M059J (cell line): Measurements from ENCODE around the gene CCKAR. TPM values are rescaled to one million over a fixed set of nuclear protein-coding genes. Genes with fewer than 3 reads are reported as not detected.

Source experiments
- DNase-seq: peaks from one replicate; pipeline ENCODE4 v3.0.0-alpha.2; 2012; ENCODE audit warnings: low read depth
- total RNA-seq: library from RNA; depleted of rRNA; stranded (reverse); fragments of >200 nt; shearing (Covaris generic); gene quantifications from 2 replicates; pipeline ENCODE4 v1.2.3, GENCODE V29; 2014

Gene CCKAR
- total RNA-seq, 1 experiment from 2014 or later = 35.7 TPM

- DNase-seq = no peak
Observed at GRCh38 chr4:26490960-26491284, 638 bp upstream of the CCKAR start.

GRCh38 chr4:26489101-26489985 lies 941 bp downstream of the CCKAR start:
- no peak for DNase-seq

- DNase-seq = no peak
Observed at GRCh38 chr4:26485684-26486083, 4.6 kb downstream of the CCKAR start.

GRCh38 chr4:26484516-26484915 lies 5.8 kb downstream of the CCKAR start:
- no peak for DNase-seq

- peak; percentile 73 for DNase-seq
Observed at GRCh38 chr4:26484032-26484515, 6.2 kb downstream of the CCKAR start.

GRCh38 chr4:26482508-26483462 lies 7.5 kb downstream of the CCKAR start:
- peak; percentile 63 for DNase-seq

- no peak for DNase-seq
Observed at GRCh38 chr4:26478330-26478729, 12.0 kb downstream of the CCKAR start.

GRCh38 chr4:26476545-26476944 lies 13.7 kb downstream of the CCKAR start:
- DNase-seq = no peak

- no peak for DNase-seq
Observed at GRCh38 chr4:26475716-26476115, 14.6 kb downstream of the CCKAR start.

- no peak for DNase-seq
Observed at GRCh38 chr4:26474551-26474950, 15.7 kb downstream of the CCKAR start.

- DNase-seq = no peak
Observed at GRCh38 chr4:26473893-26474292, 16.4 kb downstream of the CCKAR start.

GRCh38 chr4:26471890-26472289 lies 18.4 kb downstream of the CCKAR start:
- DNase-seq = no peak

- no peak for DNase-seq
Observed at GRCh38 chr4:26468977-26469376, 21.3 kb downstream of the CCKAR start.

- DNase-seq = no peak
Observed at GRCh38 chr4:26468283-26468949, 21.9 kb downstream of the CCKAR start.

GRCh38 chr4:26467724-26468123 lies 22.6 kb downstream of the CCKAR start:
- no peak for DNase-seq

- DNase-seq = no peak
Observed at GRCh38 chr4:26466578-26467270, 23.6 kb downstream of the CCKAR start.

GRCh38 chr4:26464420-26465095 lies 25.7 kb downstream of the CCKAR start:
- no peak for DNase-seq

- DNase-seq = no peak
Observed at GRCh38 chr4:26463386-26463785, 26.9 kb downstream of the CCKAR start.

GRCh38 chr4:26462874-26463273 lies 27.4 kb downstream of the CCKAR start:
- DNase-seq = no peak

GRCh38 chr4:26459756-26460530 lies 30.3 kb downstream of the CCKAR start:
- no peak for DNase-seq
